ENCODE measurements around the gene ACADM. TPM values are rescaled to one million over a fixed set of nuclear protein-coding genes. Genes with fewer than 3 reads are reported as not detected.

The ACADM gene
- total RNA-seq, 1 donor from 2014 or later = 60.5 TPM

- Mint-ChIP-seq H3K27ac (peak within 1 kb of the TSS; percentile 97), H3K4me1 (ENCODE audit: low read depth) (peaks cover 37% of the 10 kb centered on the region), H3K9me3 (no peaks in the 10 kb centered on the region), H3K4me3 (ENCODE audit: low read depth) (peak within 1 kb of the TSS; percentile 100), H3K27me3 (ENCODE audit: low read depth) (peaks cover 4% of the 10 kb centered on the region), H3K36me3 (ENCODE audit: low read depth) (peaks cover 52% of the 10 kb centered on the region)
- peak; percentile 93 for DNase-seq (ENCODE audit: low spot score)
- intact Hi-C loops (cut with micrococcal nuclease) = loop anchor here (1.0 to 5.0 kb wide), 5 partner anchors 10 to 1897 kb away; partner anchors contain the start of genes ACADM, CRYZ, MSH4 and TYW3
Measured at GRCh38 chr1:75785983-75786853, 61.7 kb downstream of the ACADM start, which contains the start of gene RABGGTB. Gene RABGGTB (plus strand): TSS chr1:75786256. CDS start chr1:75786272, 16 bp downstream.

- peak overlapping the region; percentile 100 for H3K4me3 Mint-ChIP-seq (ENCODE audit: low read depth)
- peaks cover 60% of the 10 kb centered on the region for H3K36me3 Mint-ChIP-seq (ENCODE audit: low read depth)
- peaks cover 43% of the 10 kb centered on the region for H3K4me1 Mint-ChIP-seq (ENCODE audit: low read depth)
- DNase-seq (ENCODE audit: low spot score) = no peak
- H3K27ac Mint-ChIP-seq = peak overlapping the region; percentile 97
- H3K27me3 Mint-ChIP-seq (ENCODE audit: low read depth) = no peaks in the 10 kb centered on the region
- no peaks in the 10 kb centered on the region for H3K9me3 Mint-ChIP-seq
- intact Hi-C loops (cut with micrococcal nuclease) = loop anchor here (1.0 to 5.0 kb wide), 5 partner anchors 9 to 1896 kb away; partner anchors contain the start of genes ACADM, CRYZ, MSH4 and TYW3
Measured at GRCh38 chr1:75786901-75787493, 62.5 kb downstream of the ACADM start.

GRCh38 chr1:75787524-75787923, 63.0 kb downstream of the ACADM start:
- Mint-ChIP-seq H3K4me1 (ENCODE audit: low read depth) (peaks cover 46% of the 10 kb centered on the region), H3K27me3 (ENCODE audit: low read depth) (no peaks in the 10 kb centered on the region), H3K9me3 (no peaks in the 10 kb centered on the region), H3K36me3 (ENCODE audit: low read depth) (peaks cover 65% of the 10 kb centered on the region), H3K27ac (peak overlapping the region; percentile 97), H3K4me3 (ENCODE audit: low read depth) (peak overlapping the region; percentile 100)
- DNase-seq (ENCODE audit: low spot score) = no peak
- intact Hi-C loops (cut with micrococcal nuclease) = loop anchor here (2.0 to 5.0 kb wide), 3 partner anchors 705 to 1895 kb away; partner anchors contain the start of genes CRYZ, TYW3 and ZZZ3

GRCh38 chr1:75789988-75790387, 65.5 kb downstream of the ACADM start:
- no peaks in the 10 kb centered on the region for H3K9me3 Mint-ChIP-seq
- peaks cover 48% of the 10 kb centered on the region for H3K4me1 Mint-ChIP-seq (ENCODE audit: low read depth)

GRCh38 chr1:75791022-75791421, 66.5 kb downstream of the ACADM start:
- H3K9me3 Mint-ChIP-seq = no peaks in the 10 kb centered on the region
- peak overlapping the region; percentile 100 for H3K4me3 Mint-ChIP-seq (ENCODE audit: low read depth)
- H3K4me1 Mint-ChIP-seq (ENCODE audit: low read depth) = peaks cover 44% of the 10 kb centered on the region
- intact Hi-C loops (cut with micrococcal nuclease) = no loop called here
- H3K27me3 Mint-ChIP-seq (ENCODE audit: low read depth) = no peaks in the 10 kb centered on the region
- H3K36me3 Mint-ChIP-seq (ENCODE audit: low read depth) = peaks cover 94% of the 10 kb centered on the region
- DNase-seq (ENCODE audit: low spot score) = no peak
- H3K27ac Mint-ChIP-seq = peak overlapping the region; percentile 55

More at GRCh38 chr1:75789988-75790387, 65.5 kb downstream of the ACADM start:
- Mint-ChIP-seq H3K27me3 (ENCODE audit: low read depth) (no peaks in the 10 kb centered on the region), H3K27ac (no peak overlapping the region), H3K4me3 (ENCODE audit: low read depth) (peak overlapping the region; percentile 100), H3K36me3 (ENCODE audit: low read depth) (peaks cover 87% of the 10 kb centered on the region)
- DNase-seq (ENCODE audit: low spot score) = no peak
- intact Hi-C loops (cut with micrococcal nuclease) = loop anchor here (5.0 kb wide), 1 partner anchor 702 kb away; no protein-coding TSS in a partner anchor

GRCh38 chr1:75792091-75792490, 67.6 kb downstream of the ACADM start:
- Mint-ChIP-seq H3K27me3 (ENCODE audit: low read depth) (no peaks in the 10 kb centered on the region), H3K36me3 (ENCODE audit: low read depth) (peaks cover 94% of the 10 kb centered on the region), H3K27ac (no peak overlapping the region), H3K9me3 (no peaks in the 10 kb centered on the region), H3K4me1 (ENCODE audit: low read depth) (peaks cover 42% of the 10 kb centered on the region), H3K4me3 (ENCODE audit: low read depth) (no peak overlapping the region)
- no peak for DNase-seq (ENCODE audit: low spot score)
- intact Hi-C loops (cut with micrococcal nuclease) = no loop called here

- Mint-ChIP-seq H3K27ac (no peak overlapping the region), H3K36me3 (ENCODE audit: low read depth) (peaks cover 88% of the 10 kb centered on the region), H3K9me3 (no peaks in the 10 kb centered on the region), H3K4me3 (ENCODE audit: low read depth) (no peak overlapping the region), H3K27me3 (ENCODE audit: low read depth) (no peaks in the 10 kb centered on the region), H3K4me1 (ENCODE audit: low read depth) (peaks cover 31% of the 10 kb centered on the region)
- DNase-seq (ENCODE audit: low spot score) = no peak
- intact Hi-C loops (cut with micrococcal nuclease) = no loop called here
Measured at GRCh38 chr1:75794382-75794781, 69.9 kb downstream of the ACADM start.

- Mint-ChIP-seq H3K36me3 (ENCODE audit: low read depth) (peaks cover 74% of the 10 kb centered on the region), H3K9me3 (no peaks in the 10 kb centered on the region), H3K27ac (peak overlapping the region; percentile 19), H3K27me3 (ENCODE audit: low read depth) (no peaks in the 10 kb centered on the region), H3K4me1 (ENCODE audit: low read depth) (peaks cover 19% of the 10 kb centered on the region), H3K4me3 (ENCODE audit: low read depth) (no peak overlapping the region)
- intact Hi-C loops (cut with micrococcal nuclease) = loop anchor here (1.0 kb wide), 1 partner anchor 9 kb away; the partner anchor contains the start of gene RABGGTB
- no peak for DNase-seq (ENCODE audit: low spot score)
Measured at GRCh38 chr1:75795703-75796193, 71.2 kb downstream of the ACADM start.

GRCh38 chr1:75796376-75797272, 72.1 kb downstream of the ACADM start, which contains the start of gene MSH4:
Gene MSH4 (plus strand): TSS chr1:75796882. CDS start chr1:75796986, 104 bp downstream.
- peaks cover 65% of the 10 kb centered on the region for H3K36me3 Mint-ChIP-seq (ENCODE audit: low read depth)
- H3K4me3 Mint-ChIP-seq (ENCODE audit: low read depth) = no peak within 1 kb of the TSS
- peak within 1 kb of the TSS; percentile 19 for H3K27ac Mint-ChIP-seq
- intact Hi-C loops (cut with micrococcal nuclease) = loop anchor here (1.0 kb wide), 1 partner anchor 10 kb away; the partner anchor contains the start of gene RABGGTB
- peaks cover 11% of the 10 kb centered on the region for H3K4me1 Mint-ChIP-seq (ENCODE audit: low read depth)
- H3K9me3 Mint-ChIP-seq = no peaks in the 10 kb centered on the region
- H3K27me3 Mint-ChIP-seq (ENCODE audit: low read depth) = no peaks in the 10 kb centered on the region
- DNase-seq (ENCODE audit: low spot score) = no peak

GRCh38 chr1:75797273-75797588, 72.7 kb downstream of the ACADM start:
- Mint-ChIP-seq H3K4me3 (ENCODE audit: low read depth) (no peak overlapping the region), H3K27me3 (ENCODE audit: low read depth) (no peaks in the 10 kb centered on the region), H3K27ac (no peak overlapping the region), H3K36me3 (ENCODE audit: low read depth) (peaks cover 60% of the 10 kb centered on the region), H3K9me3 (no peaks in the 10 kb centered on the region), H3K4me1 (ENCODE audit: low read depth) (peaks cover 8% of the 10 kb centered on the region)
- intact Hi-C loops (cut with micrococcal nuclease) = no loop called here
- no peak for DNase-seq (ENCODE audit: low spot score)

GRCh38 chr1:75797606-75798216, 73.2 kb downstream of the ACADM start:
- intact Hi-C loops (cut with micrococcal nuclease) = no loop called here
- no peak for DNase-seq (ENCODE audit: low spot score)
- Mint-ChIP-seq H3K36me3 (ENCODE audit: low read depth) (peaks cover 55% of the 10 kb centered on the region), H3K27ac (peak overlapping the region; percentile 11), H3K27me3 (ENCODE audit: low read depth) (no peaks in the 10 kb centered on the region), H3K4me3 (ENCODE audit: low read depth) (no peak overlapping the region), H3K4me1 (ENCODE audit: low read depth) (peaks cover 6% of the 10 kb centered on the region), H3K9me3 (no peaks in the 10 kb centered on the region)
